AG04450 (cell line): Measurements from ENCODE around the gene CCDC134. TPM values are rescaled to one million over a fixed set of nuclear protein-coding genes. Genes with fewer than 3 reads are reported as not detected.

Source experiments
- CTCF ChIA-PET: fragments of 300-600, 350-600 bp; formaldehyde crosslinking; extraction: SDS; loops from one replicate; lab custom pipeline; 2022; ENCODE audit warnings: antibody characterized with exemption, inconsistent platforms; lab: Charles Lee
- POLR2A ChIA-PET: fragments of 350-600 bp; formaldehyde crosslinking; extraction: SDS; loops from one replicate; lab custom pipeline; 2021; ENCODE audit warnings: antibody characterized with exemption, inconsistent platforms; lab: Yijun Ruan, JAX
- DNase-seq: peaks from one replicate; pipeline ENCODE4 v3.0.0-alpha.2; 2011; ENCODE audit warnings: low read depth, low spot score
- H3K27ac ChIP-seq: one replicate; pipeline ENCODE4 v1.5.1; 2012; ENCODE audit warnings: low read depth, low read length, control low read depth
- H3K27me3 ChIP-seq: one replicate; pipeline ENCODE4 v1.6.0; 2012; ENCODE audit warnings: low read length; ENCODE audit not compliant: control insufficient read depth, insufficient read depth
- H3K4me3 ChIP-seq: 2 replicates; pipeline ENCODE4 v1.5.1; 2011; ENCODE audit warnings: mild to moderate bottlenecking, low read depth, low read length, control low read depth
- H3K9me3 ChIP-seq: 2 replicates; pipeline ENCODE4 v1.5.1; 2012; ENCODE audit warnings: low read length; ENCODE audit not compliant: control insufficient read depth, insufficient read depth
- CTCF ChIP-seq: IDR thresholded peaks from 2 replicates; pipeline ENCODE4 v1.5.1; 2011; ENCODE audit warnings: low read depth, low read length, control low read depth, inconsistent platforms
- polyA plus RNA-seq: library from polyadenylated mRNA; depleted of rRNA; stranded (reverse); fragments of >200 nt; gene quantifications from 2 replicates; pipeline ENCODE4 v1.2.3, GENCODE V29; 2011

The CCDC134 gene
- polyA plus RNA-seq, 1 experiment: 2.6 TPM

- TF ChIP-seq CTCF: no peak
- no peak for DNase-seq
- no peak overlapping the region for H3K27ac ChIP-seq
- H3K9me3 ChIP-seq: no peaks in the 10 kb centered on the region
- CTCF ChIA-PET: no interaction called here
- no peak overlapping the region for H3K4me3 ChIP-seq
- H3K27me3 ChIP-seq: no peaks in the 10 kb centered on the region
- POLR2A ChIA-PET: no interaction called here
These were observed 13.4 kb downstream of the CCDC134 start for GRCh38 chr22:41813726-41814410.

GRCh38 chr22:41815716-41816115, 15.2 kb downstream of the CCDC134 start:
- Histone ChIP-seq H3K27me3 (no peaks in the 10 kb centered on the region), H3K4me3 (no peak overlapping the region), H3K27ac (no peak overlapping the region), H3K9me3 (no peaks in the 10 kb centered on the region)
- CTCF ChIA-PET: no interaction called here
- TF ChIP-seq CTCF: no peak
- POLR2A ChIA-PET: no interaction called here
- no peak for DNase-seq

- ChIA-PET POLR2A (no interaction called here), CTCF (no interaction called here)
- no peaks in the 10 kb centered on the region for H3K9me3 ChIP-seq
- no peak for DNase-seq
- no peak overlapping the region for H3K27ac ChIP-seq
- no peak overlapping the region for H3K4me3 ChIP-seq
- TF ChIP-seq CTCF: no peak
- H3K27me3 ChIP-seq: no peaks in the 10 kb centered on the region
These were observed 15.8 kb downstream of the CCDC134 start for GRCh38 chr22:41816241-41816640.

- no peak overlapping the region for H3K27ac ChIP-seq
- POLR2A ChIA-PET: no interaction called here
- H3K9me3 ChIP-seq: no peaks in the 10 kb centered on the region
- TF ChIP-seq CTCF: no peak
- CTCF ChIA-PET: no interaction called here
- DNase-seq: no peak
- no peak overlapping the region for H3K4me3 ChIP-seq
- H3K27me3 ChIP-seq: no peaks in the 10 kb centered on the region
These were observed 16.4 kb downstream of the CCDC134 start for GRCh38 chr22:41816871-41817270.

GRCh38 chr22:41818011-41818410, 17.5 kb downstream of the CCDC134 start:
- Histone ChIP-seq H3K27me3 (no peaks in the 10 kb centered on the region), H3K9me3 (no peaks in the 10 kb centered on the region), H3K4me3 (no peak overlapping the region), H3K27ac (no peak overlapping the region)
- ChIA-PET CTCF (no interaction called here), POLR2A (no interaction called here)
- TF ChIP-seq CTCF: no peak
- no peak for DNase-seq
